22Rv1 (cell line): ENCODE data around the gene COX5A.
A peak's percentile ranks its signal among the peaks of the same experiment; 100 is the strongest.

Experiments used
- H3K27ac ChIP-seq: fragments of 450-650 bp; 2 replicates; pipeline ENCODE4 v1.5.1; 2017
- ZFX ChIP-seq: fragments of 450-650 bp; IDR thresholded peaks from 2 replicates; pipeline ENCODE4 v1.6.1; 2017; ENCODE audit warnings: antibody characterized with exemption, borderline replicate concordance
- TF ChIP-seq, protein P1 (sequence below): fragments of 450-650 bp; IDR thresholded peaks from 2 replicates; pipeline ENCODE4 v1.5.1; 2017; ENCODE audit warnings: mild to moderate bottlenecking

Gene COX5A

DNA sequence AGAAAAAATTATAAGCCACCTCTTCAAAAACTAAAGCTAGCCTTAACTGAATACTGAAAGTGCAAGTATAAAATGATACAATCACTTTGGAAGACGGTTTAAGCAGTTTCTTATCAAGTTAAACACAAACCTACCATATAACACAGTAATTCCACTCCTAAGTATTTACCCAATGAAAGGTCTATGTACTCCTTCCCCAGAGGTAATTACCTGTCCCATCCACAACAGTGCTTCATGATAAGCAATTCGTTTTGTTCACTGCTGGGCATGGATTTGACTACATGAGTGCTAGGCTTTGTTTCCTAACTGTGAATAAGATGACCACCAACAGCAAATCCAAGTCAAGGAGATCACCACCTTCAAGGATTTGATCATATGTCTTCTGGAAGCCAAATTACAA is 4.3 kb downstream of the COX5A start:
- TF ChIP-seq, protein P1, sequence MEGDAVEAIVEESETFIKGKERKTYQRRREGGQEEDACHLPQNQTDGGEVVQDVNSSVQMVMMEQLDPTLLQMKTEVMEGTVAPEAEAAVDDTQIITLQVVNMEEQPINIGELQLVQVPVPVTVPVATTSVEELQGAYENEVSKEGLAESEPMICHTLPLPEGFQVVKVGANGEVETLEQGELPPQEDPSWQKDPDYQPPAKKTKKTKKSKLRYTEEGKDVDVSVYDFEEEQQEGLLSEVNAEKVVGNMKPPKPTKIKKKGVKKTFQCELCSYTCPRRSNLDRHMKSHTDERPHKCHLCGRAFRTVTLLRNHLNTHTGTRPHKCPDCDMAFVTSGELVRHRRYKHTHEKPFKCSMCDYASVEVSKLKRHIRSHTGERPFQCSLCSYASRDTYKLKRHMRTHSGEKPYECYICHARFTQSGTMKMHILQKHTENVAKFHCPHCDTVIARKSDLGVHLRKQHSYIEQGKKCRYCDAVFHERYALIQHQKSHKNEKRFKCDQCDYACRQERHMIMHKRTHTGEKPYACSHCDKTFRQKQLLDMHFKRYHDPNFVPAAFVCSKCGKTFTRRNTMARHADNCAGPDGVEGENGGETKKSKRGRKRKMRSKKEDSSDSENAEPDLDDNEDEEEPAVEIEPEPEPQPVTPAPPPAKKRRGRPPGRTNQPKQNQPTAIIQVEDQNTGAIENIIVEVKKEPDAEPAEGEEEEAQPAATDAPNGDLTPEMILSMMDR, result no peak
- no peak for TF ChIP-seq ZFX

DNA sequence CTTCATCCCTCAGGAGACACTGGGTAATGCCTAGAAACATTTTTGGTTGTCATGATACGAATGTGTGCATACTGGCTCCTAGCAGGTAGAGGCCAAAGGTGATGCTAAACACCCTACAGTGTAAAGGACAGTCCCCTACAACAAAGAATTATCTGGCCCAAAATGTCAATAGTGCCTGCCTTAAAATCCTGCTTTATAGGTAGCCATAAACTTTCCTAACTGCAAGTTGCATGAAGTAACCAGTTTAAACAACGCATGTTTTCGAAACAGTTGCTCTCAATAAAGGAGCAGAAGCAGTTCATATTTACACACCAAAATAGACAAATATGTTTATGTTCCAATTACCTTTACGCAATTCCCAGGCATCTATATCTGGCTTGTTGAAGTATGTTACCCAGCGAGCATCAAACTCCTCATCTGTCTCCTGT is 9.1 kb downstream of the COX5A start:
- no peak overlapping the region for H3K27ac ChIP-seq
- TF ChIP-seq ZFX, result no peak
- TF ChIP-seq, protein P1, result no peak

More for the DNA sequence above, 4.3 kb downstream of the COX5A start:
- no peak overlapping the region for H3K27ac ChIP-seq

DNA sequence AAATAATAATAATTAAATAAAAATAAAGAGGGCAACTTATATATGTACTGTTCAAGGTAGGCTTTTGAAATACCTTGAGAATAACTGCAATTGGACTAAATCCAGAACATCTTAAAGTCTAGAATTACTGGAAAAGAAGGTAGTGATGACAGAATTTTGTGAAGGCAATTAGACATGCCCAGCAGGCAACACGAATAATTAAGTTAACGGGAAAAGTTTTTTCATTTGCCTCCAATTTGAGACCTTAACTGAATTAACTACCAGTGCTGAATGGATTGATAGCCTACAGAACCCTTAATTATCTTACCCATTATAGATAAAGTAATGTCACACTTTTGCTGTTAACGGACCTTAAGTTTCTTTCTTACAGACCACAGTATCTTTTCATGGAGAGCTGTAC is 13.3 kb downstream of the COX5A start:
- TF ChIP-seq, protein P1, result no peak
- TF ChIP-seq ZFX, result no peak
- H3K27ac ChIP-seq, result no peak overlapping the region

DNA sequence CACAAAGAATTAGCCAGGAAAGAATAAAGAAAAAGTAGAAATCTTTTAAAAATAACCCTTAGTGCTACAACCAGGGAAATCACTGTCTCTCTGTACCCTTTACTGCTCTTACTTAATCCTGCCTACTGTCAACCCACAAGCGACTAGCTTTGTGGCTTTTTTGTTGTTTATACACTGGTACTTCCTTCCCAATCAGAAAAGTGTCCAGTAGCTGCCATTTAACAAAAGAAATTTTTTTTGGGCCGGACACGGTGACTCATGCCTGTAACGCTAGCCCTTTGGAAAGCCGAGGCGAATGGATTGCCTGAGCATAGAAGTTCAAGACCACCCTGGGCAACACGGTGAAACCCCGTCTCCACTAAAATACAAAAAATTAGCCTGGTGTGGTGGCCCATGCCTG is 17.4 kb downstream of the COX5A start:
- no peak for TF ChIP-seq ZFX
- TF ChIP-seq, protein P1, result no peak
- no peak overlapping the region for H3K27ac ChIP-seq

DNA sequence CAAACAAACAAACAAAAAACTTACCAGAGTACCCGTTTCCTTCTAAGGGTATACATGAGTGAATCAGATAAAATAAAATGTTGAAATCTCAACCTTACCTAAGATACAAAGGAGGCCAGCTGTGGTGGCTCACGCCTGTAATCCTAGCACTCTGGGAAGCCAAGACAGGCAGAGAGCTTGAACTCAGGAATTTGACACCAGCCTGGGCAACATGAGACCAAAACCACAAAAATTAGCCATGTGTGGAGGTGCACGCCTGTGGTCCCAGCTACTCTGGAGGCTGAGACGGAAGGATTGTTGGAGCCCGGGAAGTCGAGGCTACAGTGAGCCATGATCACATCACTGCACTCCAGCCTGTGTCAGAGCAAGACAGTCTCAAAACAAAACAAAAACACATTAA is 20.2 kb downstream of the COX5A start:
- no peak for TF ChIP-seq ZFX
- TF ChIP-seq, protein P1, result no peak
- no peak overlapping the region for H3K27ac ChIP-seq

DNA sequence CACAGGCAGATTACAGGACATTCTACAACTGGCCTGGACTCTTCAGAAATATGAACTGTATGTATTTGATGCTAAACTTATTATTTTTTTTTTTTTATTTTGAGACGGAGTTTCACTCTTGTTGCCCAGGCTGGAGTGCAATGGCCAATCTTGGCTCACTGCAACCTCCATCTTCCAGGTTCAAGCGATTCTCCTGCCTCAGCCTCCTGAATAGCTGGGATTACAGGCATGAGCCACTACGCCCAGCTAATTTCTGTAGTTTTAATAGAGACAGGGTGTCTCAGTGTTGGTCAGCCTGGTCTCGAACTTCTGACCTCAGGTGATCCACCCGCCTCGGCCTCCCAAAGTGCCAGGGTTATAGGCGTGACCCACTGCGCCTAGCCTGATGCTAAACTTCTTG is 24.1 kb downstream of the COX5A start:
- H3K27ac ChIP-seq, result 0 out of 2 replicates have a peak overlapping the region, but pooled peaks have one; percentile 30

DNA sequence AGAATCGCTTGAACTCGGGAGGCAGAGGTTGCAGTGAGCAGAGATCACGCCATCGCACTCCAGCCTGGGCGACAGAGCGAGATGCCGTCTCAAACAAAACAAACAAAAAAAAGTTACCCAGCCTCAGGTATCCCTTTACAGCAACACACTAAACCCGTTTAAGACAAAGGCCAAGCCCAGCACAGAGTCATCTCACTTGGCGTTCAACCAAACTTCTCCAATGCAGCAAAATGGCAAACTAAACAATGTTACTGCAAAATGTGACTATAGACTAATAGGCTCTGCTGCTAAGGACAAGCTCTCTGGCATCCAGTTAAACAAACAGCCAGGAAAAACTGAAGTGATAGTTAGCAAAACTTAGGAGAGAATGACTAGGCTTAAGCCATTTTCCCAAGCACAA is 24.8 kb downstream of the COX5A start:
- no peak for TF ChIP-seq ZFX
- 0 out of 2 replicates have a peak overlapping the region, but pooled peaks have one; percentile 30 for H3K27ac ChIP-seq

DNA sequence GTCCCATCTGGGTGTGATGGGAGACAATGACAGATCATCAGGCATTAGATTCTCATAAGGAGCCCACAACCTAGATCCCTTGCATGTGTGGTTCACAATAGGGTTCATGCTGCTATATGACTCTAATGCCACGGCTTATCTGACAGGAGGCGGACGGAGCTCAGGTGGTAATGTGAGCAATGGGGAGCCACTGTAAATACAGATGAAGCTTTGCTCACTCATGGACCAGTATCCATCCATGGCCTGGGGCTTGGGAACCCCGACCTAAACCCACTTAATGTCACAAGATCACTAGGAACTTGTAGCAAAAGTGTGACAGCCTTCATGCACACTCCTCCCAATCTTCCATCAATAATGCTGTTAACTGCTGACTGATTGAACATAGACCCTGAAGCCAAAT is 29.2 kb downstream of the COX5A start:
- H3K27ac ChIP-seq, result no peak overlapping the region
- TF ChIP-seq, protein P1, result no peak
- TF ChIP-seq ZFX, result no peak
